Measurements from ENCODE around the gene PREPL.

GRCh38 chr2:44273596-44273995, 87.7 kb downstream of the PREPL start:
- TF ChIP-seq CTCF (conservative IDR thresholded peaks at IDR 0.05; ENCODE audit: low read depth in 2 of 2) = no peak
- no peak for TF ChIP-seq JUNB (IDR thresholded peaks at IDR 0.05; ENCODE audit: unreplicated experiment)
